NCI-H1436 (cell line): ENCODE results near the gene GLRA2.
A peak's percentile ranks its signal among the peaks of the same experiment; 100 is the strongest.

Experiments used
- DNase-seq: peaks from one replicate; lab custom pipeline; 2025; lab: John Stamatoyannopoulos, UW

Gene GLRA2

GRCh38 chrX:14529290-14529989 is at the start of gene GLRA2:
TSS of gene GLRA2 (plus strand) at chrX:14529536. CDS start at chrX:14530058, 522 bp downstream.
- DNase-seq: no peak

GRCh38 chrX:14489437-14489836 is 39.9 kb upstream of the GLRA2 start:
- DNase-seq: no peak

GRCh38 chrX:14491689-14492088 is 37.6 kb upstream of the GLRA2 start:
- no peak for DNase-seq

GRCh38 chrX:14496674-14497073 is 32.7 kb upstream of the GLRA2 start:
- no peak for DNase-seq

GRCh38 chrX:14497184-14497666 is 32.1 kb upstream of the GLRA2 start:
- DNase-seq: no peak

GRCh38 chrX:14501327-14501726 is 28.0 kb upstream of the GLRA2 start:
- no peak for DNase-seq

GRCh38 chrX:14504960-14505538 is 24.3 kb upstream of the GLRA2 start:
- no peak for DNase-seq

GRCh38 chrX:14505648-14506047 is 23.7 kb upstream of the GLRA2 start:
- DNase-seq: no peak

- DNase-seq: no peak
These were observed 22.5 kb upstream of the GLRA2 start for GRCh38 chrX:14506866-14507265.

GRCh38 chrX:14508025-14508690 is 21.2 kb upstream of the GLRA2 start:
- no peak for DNase-seq

GRCh38 chrX:14509325-14510057 is 19.8 kb upstream of the GLRA2 start:
- DNase-seq: no peak

- peak; percentile 41 for DNase-seq
These were observed 577 bp upstream of the GLRA2 start for GRCh38 chrX:14528629-14529289.

- no peak for DNase-seq
These were observed 4.5 kb downstream of the GLRA2 start for GRCh38 chrX:14533867-14534266.

GRCh38 chrX:14546190-14546589 is 16.9 kb downstream of the GLRA2 start:
- no peak for DNase-seq

- DNase-seq: no peak
These were observed 24.9 kb downstream of the GLRA2 start for GRCh38 chrX:14554131-14554715.

GRCh38 chrX:14564058-14564457 is 34.7 kb downstream of the GLRA2 start:
- DNase-seq: no peak

- no peak for DNase-seq
These were observed 43.8 kb downstream of the GLRA2 start for GRCh38 chrX:14573161-14573560.

GRCh38 chrX:14581081-14581480 is 51.7 kb downstream of the GLRA2 start:
- DNase-seq: no peak

- DNase-seq: no peak
These were observed 55.2 kb downstream of the GLRA2 start for GRCh38 chrX:14584548-14584947.

GRCh38 chrX:14590216-14590615 is 60.9 kb downstream of the GLRA2 start:
- no peak for DNase-seq

GRCh38 chrX:14590693-14591424 is 61.5 kb downstream of the GLRA2 start:
- no peak for DNase-seq
